ENCODE measurements around the gene TLR3.
A peak's percentile ranks its signal among the peaks of the same experiment; 100 is the strongest.
"Not testable (repeated sequence)": the region's sequence is repeated elsewhere in the genome, so short reads cannot be mapped to it uniquely, and the experiment has no call there.

TLR3 gene

GRCh38 chr4:186050135-186050534 lies 18.8 kb upstream of the TLR3 start:
- not testable (repeated sequence) for DNase-seq

- no peak for DNase-seq
These were observed 17.9 kb upstream of the TLR3 start for GRCh38 chr4:186051096-186051495.

- peak in 1 of 4 experiments; percentile 13 for DNase-seq
These were observed 10.5 kb upstream of the TLR3 start for GRCh38 chr4:186058253-186058979.

- DNase-seq = no peak
These were observed 10.0 kb upstream of the TLR3 start for GRCh38 chr4:186058980-186059316.

GRCh38 chr4:186061921-186062320 lies 7.0 kb upstream of the TLR3 start:
- DNase-seq = peak; percentile 20 to 78 (median 52)

- peak; percentile 59 to 76 (median 64) for DNase-seq
These were observed 1.1 kb upstream of the TLR3 start for GRCh38 chr4:186067757-186068385.

- DNase-seq = no peak
These were observed 773 bp downstream of the TLR3 start for GRCh38 chr4:186069729-186070128.

- DNase-seq = no peak
These were observed 3.6 kb downstream of the TLR3 start for GRCh38 chr4:186072516-186072915.

- peak in 2 of 4 experiments; percentile 26 to 35 for DNase-seq
These were observed 5.2 kb downstream of the TLR3 start for GRCh38 chr4:186074189-186074588.

GRCh38 chr4:186078981-186079638 lies 10.2 kb downstream of the TLR3 start:
- DNase-seq = peak in 1 of 4 experiments; percentile 10

- DNase-seq = no peak
These were observed 10.7 kb downstream of the TLR3 start for GRCh38 chr4:186079694-186080093.

GRCh38 chr4:186081202-186081807 lies 12.3 kb downstream of the TLR3 start:
- no peak for DNase-seq

- DNase-seq = no peak
These were observed 13.3 kb downstream of the TLR3 start for GRCh38 chr4:186082221-186082620.

GRCh38 chr4:186088523-186088922 lies 19.6 kb downstream of the TLR3 start:
- DNase-seq = no peak

- no peak for DNase-seq
These were observed 23.3 kb downstream of the TLR3 start for GRCh38 chr4:186092296-186092695.

GRCh38 chr4:186095406-186095805 lies 26.4 kb downstream of the TLR3 start:
- DNase-seq = no peak

GRCh38 chr4:186096681-186097165 lies 27.8 kb downstream of the TLR3 start:
- DNase-seq = no peak

GRCh38 chr4:186097386-186097785 lies 28.4 kb downstream of the TLR3 start:
- no peak for DNase-seq

- no peak for DNase-seq
These were observed 34.0 kb downstream of the TLR3 start for GRCh38 chr4:186102931-186103330.

GRCh38 chr4:186104114-186104889 lies 35.3 kb downstream of the TLR3 start, which contains the start of gene FAM149A:
FAM149A (plus strand) TSS chr4:186104704.
- peak in 3 of 4 experiments; percentile 3 to 16 (median 4) for DNase-seq

GRCh38 chr4:186104890-186105646 lies 36.1 kb downstream of the TLR3 start:
- peak in 2 of 4 experiments; percentile 9 to 28 for DNase-seq

Measured in suppressor macrophage (primary cell).